Vagina (tissue), 2 donors: ENCODE measurements around the gene DNAJC3.

Source experiments
- POLR2A ChIP-seq, 2 donors: fragments of 450-650 bp; IDR thresholded peaks; one replicate each; pipeline ENCODE4 v1.6.1; 2017; ENCODE audit warnings: antibody characterized with exemption in 2 of 2, mild to moderate bottlenecking in 2 of 2, moderate library complexity in 2 of 2
- POLR2AphosphoS5 ChIP-seq, 2 donors: sonication (generic); formaldehyde crosslinking; IDR thresholded peaks; one replicate each; pipeline ENCODE4 v1.9.0; 2017; ENCODE audit warnings: antibody characterized with exemption in 2 of 2, mild to moderate bottlenecking in 2 of 2, low read depth in 1 of 2; ENCODE audit not compliant: insufficient read depth in 1 of 2

- TF ChIP-seq POLR2A (IDR thresholded peaks at IDR 0.05), result no peak
- TF ChIP-seq POLR2AphosphoS5 (IDR thresholded peaks at IDR 0.05; ENCODE audit: insufficient read depth in 1 of 2, low read depth in 1 of 2), result no peak
Observed at GRCh38 chr13:95642999-95643398, 33.9 kb upstream of the DNAJC3 start.
